ENCODE measurements around the gene TMEM131. TPM values are rescaled to one million over a fixed set of nuclear protein-coding genes. Genes with fewer than 3 reads are reported as not detected.
"Not testable (repeated sequence)": the region's sequence is repeated elsewhere in the genome, so short reads cannot be mapped to it uniquely, and the experiment has no call there.

Gene TMEM131
- total RNA-seq, 6 donors from 2014 or later: 30.5 to 67.5 (median 39.7) TPM

DNA sequence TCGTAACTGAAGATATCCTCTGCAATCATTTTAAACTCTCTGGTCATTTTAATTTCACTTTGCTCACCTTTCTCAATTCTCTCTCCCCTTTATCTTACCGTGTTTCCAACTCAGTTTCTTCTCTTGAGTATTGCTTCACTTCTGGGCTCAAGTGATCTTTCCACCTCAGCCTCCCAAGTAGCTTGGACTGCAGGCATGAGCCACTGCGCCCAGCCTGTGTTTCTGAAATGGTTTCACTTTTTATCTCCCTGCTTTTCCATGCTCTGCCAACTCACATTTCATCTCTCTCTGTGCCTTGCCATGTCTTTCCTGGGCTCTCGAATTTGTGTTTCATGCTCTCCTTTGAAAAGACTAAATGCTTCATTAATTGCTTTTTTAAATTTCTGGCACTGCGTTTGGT, 30.5 kb upstream of the TMEM131 start:
- Histone ChIP-seq H3K4me3 (no peak overlapping the region), H3K27me3 (no peaks in the 10 kb centered on the region), H3K27ac (no peak overlapping the region), H3K36me3 (no peaks in the 10 kb centered on the region), H3K9me3 (no peaks in the 10 kb centered on the region), H3K4me1 (peaks cover 0 to 14% (median 3%) of the 10 kb centered on the region in 4 donors)
- 55 to 64% methylated on average over 5 of the region's 5 CpGs for WGBS, 2 donors
- TF ChIP-seq EP300 (IDR thresholded peaks at IDR 0.05): no peak
- no peak for TF ChIP-seq POLR2AphosphoS5 (IDR thresholded peaks at IDR 0.05)
- TF ChIP-seq, protein P1, sequence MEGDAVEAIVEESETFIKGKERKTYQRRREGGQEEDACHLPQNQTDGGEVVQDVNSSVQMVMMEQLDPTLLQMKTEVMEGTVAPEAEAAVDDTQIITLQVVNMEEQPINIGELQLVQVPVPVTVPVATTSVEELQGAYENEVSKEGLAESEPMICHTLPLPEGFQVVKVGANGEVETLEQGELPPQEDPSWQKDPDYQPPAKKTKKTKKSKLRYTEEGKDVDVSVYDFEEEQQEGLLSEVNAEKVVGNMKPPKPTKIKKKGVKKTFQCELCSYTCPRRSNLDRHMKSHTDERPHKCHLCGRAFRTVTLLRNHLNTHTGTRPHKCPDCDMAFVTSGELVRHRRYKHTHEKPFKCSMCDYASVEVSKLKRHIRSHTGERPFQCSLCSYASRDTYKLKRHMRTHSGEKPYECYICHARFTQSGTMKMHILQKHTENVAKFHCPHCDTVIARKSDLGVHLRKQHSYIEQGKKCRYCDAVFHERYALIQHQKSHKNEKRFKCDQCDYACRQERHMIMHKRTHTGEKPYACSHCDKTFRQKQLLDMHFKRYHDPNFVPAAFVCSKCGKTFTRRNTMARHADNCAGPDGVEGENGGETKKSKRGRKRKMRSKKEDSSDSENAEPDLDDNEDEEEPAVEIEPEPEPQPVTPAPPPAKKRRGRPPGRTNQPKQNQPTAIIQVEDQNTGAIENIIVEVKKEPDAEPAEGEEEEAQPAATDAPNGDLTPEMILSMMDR (IDR thresholded peaks at IDR 0.05): no peak
- TF ChIP-seq POLR2A (IDR thresholded peaks at IDR 0.05): no peak
- no peak for ATAC-seq (ENCODE audit: low FRiP score in 2 of 2)
- no peak for DNase-seq

DNA sequence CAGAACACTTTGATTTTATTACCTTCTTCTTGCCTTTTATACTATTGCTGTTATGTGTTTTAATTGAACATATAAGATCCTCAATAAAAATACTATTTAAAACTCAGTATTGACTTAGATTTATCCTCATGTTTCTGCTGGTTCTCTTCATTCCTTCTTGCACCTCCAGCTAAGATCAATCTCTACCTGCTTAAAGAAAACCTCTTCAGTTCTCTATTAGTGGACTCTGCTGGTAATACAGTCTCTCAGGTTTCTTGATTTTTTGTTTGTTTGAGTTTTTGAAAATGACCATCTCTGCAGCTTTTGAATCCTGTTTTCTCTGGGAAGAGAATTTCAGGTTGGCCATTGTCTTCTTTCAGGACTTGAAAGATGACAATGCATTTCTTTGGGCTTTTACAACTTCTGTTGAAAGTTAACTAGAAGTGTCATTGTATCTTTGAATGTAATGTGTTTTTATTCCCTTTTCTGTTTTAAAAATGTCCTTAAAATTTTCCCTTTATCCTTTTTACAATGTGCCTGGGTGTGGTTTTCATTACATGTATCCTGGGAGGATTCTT, 29.8 kb upstream of the TMEM131 start:
- no peak overlapping the region for H3K4me3 ChIP-seq
- H3K4me1 ChIP-seq: peaks cover 0 to 14% (median 3%) of the 10 kb centered on the region in 4 donors
- no peaks in the 10 kb centered on the region for H3K27me3 ChIP-seq
- H3K9me3 ChIP-seq: no peaks in the 10 kb centered on the region
- no peaks in the 10 kb centered on the region for H3K36me3 ChIP-seq
- ATAC-seq (ENCODE audit: low FRiP score in 2 of 2) (no peak), DNase-seq (no peak)
- no peak overlapping the region for H3K27ac ChIP-seq
- TF ChIP-seq POLR2AphosphoS5 (IDR thresholded peaks at IDR 0.05) (no peak), POLR2A (IDR thresholded peaks at IDR 0.05) (no peak), EP300 (IDR thresholded peaks at IDR 0.05) (no peak)
- TF ChIP-seq, protein P1 (IDR thresholded peaks at IDR 0.05): peak in 2 of 6 experiments; percentile 18 to 23

DNA sequence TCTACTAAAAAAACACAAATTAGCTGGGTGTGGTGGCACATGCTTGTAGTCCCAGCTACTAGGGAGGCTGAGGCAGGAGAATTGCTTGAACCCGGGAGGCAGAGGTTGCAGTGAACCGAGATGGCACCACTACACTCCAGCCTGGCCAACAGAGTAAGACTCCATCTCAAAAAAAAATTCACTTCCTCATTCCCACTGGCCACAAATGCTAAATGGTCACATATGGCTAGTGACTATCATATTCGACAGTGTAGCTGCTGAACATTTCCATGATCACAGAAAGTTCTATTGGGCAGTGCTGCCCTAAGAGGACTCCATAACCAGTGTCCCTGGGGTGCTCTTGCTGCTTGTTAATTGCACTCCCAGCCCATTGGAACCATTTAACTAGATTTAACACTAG, 26.3 kb upstream of the TMEM131 start:
- WGBS, 2 donors: 94% methylated on average over 3 of the region's 3 CpGs; no CpG with 5 or more reads in 1 of the 2 donors
- H3K27me3 ChIP-seq; H3K4me1 ChIP-seq; H3K9me3 ChIP-seq; ATAC-seq (ENCODE audit: low FRiP score in 2 of 2); H3K27ac ChIP-seq; H3K4me3 ChIP-seq; DNase-seq; H3K36me3 ChIP-seq: not testable (repeated sequence)

DNA sequence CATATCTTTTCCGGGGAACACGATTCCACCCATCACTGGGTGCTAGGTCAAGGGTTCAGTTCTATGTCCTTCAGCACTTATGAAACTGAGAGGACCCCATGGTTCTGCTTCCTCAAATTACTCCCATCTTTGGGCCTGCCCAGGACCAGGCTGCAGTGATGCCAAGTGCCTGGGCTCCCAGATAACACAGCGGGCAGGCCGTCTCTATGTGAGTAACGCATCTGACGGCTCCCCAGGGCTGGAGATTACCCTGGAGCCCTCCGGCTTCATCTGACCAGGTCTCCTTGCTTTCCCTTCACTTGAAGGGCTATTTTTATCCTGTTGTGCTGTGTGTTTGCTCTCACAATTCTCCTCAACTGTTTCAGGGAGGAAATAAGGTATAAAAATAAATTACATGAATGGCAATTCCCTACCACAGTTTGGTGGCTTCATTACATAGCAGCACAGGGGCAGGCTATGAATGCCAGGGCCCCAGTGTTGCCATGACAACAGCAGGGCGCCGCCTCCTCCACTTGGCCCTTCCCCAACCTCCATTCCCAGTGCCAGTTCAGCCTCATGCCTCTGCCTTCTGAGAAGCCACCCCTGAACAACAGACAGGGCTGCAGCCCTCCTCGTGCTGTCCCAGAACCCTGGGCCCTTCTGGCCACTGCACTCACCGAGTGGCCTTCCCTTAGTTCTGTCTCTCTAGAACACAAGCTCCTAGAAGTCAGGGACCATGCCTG, 25.4 kb upstream of the TMEM131 start:
- Histone ChIP-seq H3K36me3 (no peaks in the 10 kb centered on the region), H3K4me1 (peaks cover 0 to 1% (median under 1%) of the 10 kb centered on the region in 4 donors), H3K4me3 (no peak overlapping the region), H3K27me3 (no peaks in the 10 kb centered on the region), H3K9me3 (no peaks in the 10 kb centered on the region), H3K27ac (no peak overlapping the region)
- DNase-seq (no peak), ATAC-seq (ENCODE audit: low FRiP score in 2 of 2) (no peak)
- WGBS, 2 donors: 85 to 89% methylated on average over 10 to 11 of the region's 11 CpGs
- TF ChIP-seq POLR2AphosphoS5 (IDR thresholded peaks at IDR 0.05) (no peak), POLR2A (IDR thresholded peaks at IDR 0.05) (no peak), EP300 (IDR thresholded peaks at IDR 0.05) (no peak)
- TF ChIP-seq, protein P1 (IDR thresholded peaks at IDR 0.05): no peak

DNA sequence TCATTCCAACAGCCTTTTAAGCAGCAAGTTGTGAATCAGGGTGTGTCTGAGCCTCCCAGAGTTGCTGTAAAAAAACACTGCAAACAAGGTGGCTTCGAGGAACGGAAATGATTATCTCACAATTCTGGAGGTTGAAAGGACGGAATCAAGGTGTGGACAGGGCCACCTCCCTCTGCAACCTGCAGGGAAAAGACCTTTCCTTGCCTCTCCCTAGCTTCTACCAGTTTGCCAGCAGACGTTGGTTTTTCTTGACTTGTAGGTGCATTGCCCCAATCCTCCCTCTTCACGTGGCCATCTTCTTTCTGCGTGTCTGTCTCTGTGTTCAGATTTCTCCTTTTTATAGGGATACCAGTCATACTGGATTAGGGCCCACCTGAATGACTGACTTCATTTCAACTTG, 24.8 kb upstream of the TMEM131 start:
- DNase-seq (no peak), ATAC-seq (ENCODE audit: low FRiP score in 2 of 2) (no peak)
- no peaks in the 10 kb centered on the region for H3K4me1 ChIP-seq
- H3K36me3 ChIP-seq: no peaks in the 10 kb centered on the region
- no peak overlapping the region for H3K4me3 ChIP-seq
- WGBS, 2 donors: 85 to 90% methylated on average over 6 of the region's 6 CpGs
- no peaks in the 10 kb centered on the region for H3K9me3 ChIP-seq
- H3K27me3 ChIP-seq: no peaks in the 10 kb centered on the region
- TF ChIP-seq, protein P1 (IDR thresholded peaks at IDR 0.05): no peak
- no peak for TF ChIP-seq POLR2A (IDR thresholded peaks at IDR 0.05)
- TF ChIP-seq POLR2AphosphoS5 (IDR thresholded peaks at IDR 0.05): no peak
- no peak for TF ChIP-seq EP300 (IDR thresholded peaks at IDR 0.05)
- H3K27ac ChIP-seq: no peak overlapping the region

Measured in upper lobe of left lung (tissue), 6 donors.